CD4-positive, alpha-beta T cell treated with Interleukin-2 at 100 ng/mL for 4 hours (primary cell): ENCODE measurements around the gene SPNS3.
A peak's percentile ranks its signal among the peaks of the same experiment; 100 is the strongest.

Experiments
- DNase-seq: peaks from one replicate; pipeline ENCODE4 v3.0.0-alpha.2; 2020; ENCODE audit warnings: low spot score

Gene SPNS3

GRCh38 chr17:4490109-4490591 lies 56.4 kb downstream of the SPNS3 start:
- DNase-seq: no peak

GRCh38 chr17:4490637-4491061 lies 56.9 kb downstream of the SPNS3 start:
- DNase-seq: no peak

GRCh38 chr17:4492721-4493561 lies 59.2 kb downstream of the SPNS3 start:
- DNase-seq: peak; percentile 16

- DNase-seq: no peak
Observed at GRCh38 chr17:4497101-4497824, 63.5 kb downstream of the SPNS3 start.

- peak; percentile 51 for DNase-seq
Observed at GRCh38 chr17:4498461-4499397, 65.0 kb downstream of the SPNS3 start, which contains the start of gene SPNS2. Gene SPNS2 (plus strand): TSS chr17:4498881. CDS start chr17:4499048, 167 bp downstream.

GRCh38 chr17:4499431-4500190 lies 65.9 kb downstream of the SPNS3 start:
- peak; percentile 6 for DNase-seq

GRCh38 chr17:4500191-4500571 lies 66.4 kb downstream of the SPNS3 start:
- no peak for DNase-seq

GRCh38 chr17:4501295-4501949 lies 67.7 kb downstream of the SPNS3 start:
- no peak for DNase-seq

- no peak for DNase-seq
Observed at GRCh38 chr17:4502466-4503154, 68.9 kb downstream of the SPNS3 start.

GRCh38 chr17:4503283-4504025 lies 69.7 kb downstream of the SPNS3 start:
- DNase-seq: no peak

- peak; percentile 7 for DNase-seq
Observed at GRCh38 chr17:4504188-4504587, 70.4 kb downstream of the SPNS3 start.

- DNase-seq: no peak
Observed at GRCh38 chr17:4505187-4505586, 71.4 kb downstream of the SPNS3 start.

GRCh38 chr17:4506175-4506813 lies 72.6 kb downstream of the SPNS3 start:
- DNase-seq: no peak

- no peak for DNase-seq
Observed at GRCh38 chr17:4506892-4507291, 73.2 kb downstream of the SPNS3 start.

- DNase-seq: no peak
Observed at GRCh38 chr17:4507361-4508111, 73.8 kb downstream of the SPNS3 start.

- no peak for DNase-seq
Observed at GRCh38 chr17:4508207-4508606, 74.5 kb downstream of the SPNS3 start.

- no peak for DNase-seq
Observed at GRCh38 chr17:4509401-4509800, 75.7 kb downstream of the SPNS3 start.
